Stimulated activated CD8-positive, alpha-beta memory T cell treated with anti-CD3 and anti-CD28 coated beads, Interleukin-7, amount 100 ng/mL, for 4 hours (primary cell): ENCODE data around the gene EPHB3.
"Not testable (repeated sequence)": the region's sequence is repeated elsewhere in the genome, so short reads cannot be mapped to it uniquely, and the experiment has no call there.

Experiments
- DNase-seq, 2 donors: peaks; one replicate each; pipeline ENCODE4 v3.0.0-alpha.2; 2020; ENCODE audit warnings: low read depth in 2 of 2

Gene EPHB3

DNA sequence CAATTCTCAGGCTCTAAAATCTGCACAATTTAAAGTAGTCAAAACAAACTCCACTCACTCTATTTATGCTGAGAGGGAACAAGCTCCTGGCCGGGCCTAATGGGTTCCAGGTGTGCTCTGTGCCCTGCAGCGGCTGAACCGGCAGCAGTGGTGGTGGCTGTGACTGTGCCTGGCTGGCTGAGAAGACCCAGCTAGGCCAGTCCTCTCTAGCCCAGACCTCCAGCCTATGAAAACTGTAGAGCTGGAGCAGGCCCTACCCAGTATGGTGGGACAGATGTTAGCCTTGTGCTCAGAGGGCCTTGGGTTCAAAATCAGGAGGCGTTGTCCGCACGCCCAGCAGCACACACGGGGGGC is 37.0 kb downstream of the EPHB3 start:
- no peak for DNase-seq

DNA sequence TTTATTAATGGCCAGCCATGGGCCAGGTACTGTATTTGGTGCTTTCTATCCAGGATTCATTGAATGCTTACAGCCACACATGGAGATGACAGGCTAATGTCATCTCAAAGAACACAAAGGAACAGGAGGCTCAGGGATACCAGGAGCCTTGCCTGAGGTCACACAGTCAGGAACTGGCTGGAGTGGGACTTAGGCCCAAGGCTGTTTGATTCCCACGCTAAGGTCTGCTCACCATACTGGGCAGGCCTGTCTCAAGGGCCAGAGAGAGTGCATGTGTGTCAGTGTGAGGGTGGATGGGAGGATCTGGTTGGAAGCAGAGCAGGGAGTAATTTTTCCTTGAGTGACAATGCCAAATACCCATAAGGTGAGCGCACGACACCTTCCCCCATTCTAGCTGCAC is 37.6 kb downstream of the EPHB3 start:
- DNase-seq = no peak

DNA sequence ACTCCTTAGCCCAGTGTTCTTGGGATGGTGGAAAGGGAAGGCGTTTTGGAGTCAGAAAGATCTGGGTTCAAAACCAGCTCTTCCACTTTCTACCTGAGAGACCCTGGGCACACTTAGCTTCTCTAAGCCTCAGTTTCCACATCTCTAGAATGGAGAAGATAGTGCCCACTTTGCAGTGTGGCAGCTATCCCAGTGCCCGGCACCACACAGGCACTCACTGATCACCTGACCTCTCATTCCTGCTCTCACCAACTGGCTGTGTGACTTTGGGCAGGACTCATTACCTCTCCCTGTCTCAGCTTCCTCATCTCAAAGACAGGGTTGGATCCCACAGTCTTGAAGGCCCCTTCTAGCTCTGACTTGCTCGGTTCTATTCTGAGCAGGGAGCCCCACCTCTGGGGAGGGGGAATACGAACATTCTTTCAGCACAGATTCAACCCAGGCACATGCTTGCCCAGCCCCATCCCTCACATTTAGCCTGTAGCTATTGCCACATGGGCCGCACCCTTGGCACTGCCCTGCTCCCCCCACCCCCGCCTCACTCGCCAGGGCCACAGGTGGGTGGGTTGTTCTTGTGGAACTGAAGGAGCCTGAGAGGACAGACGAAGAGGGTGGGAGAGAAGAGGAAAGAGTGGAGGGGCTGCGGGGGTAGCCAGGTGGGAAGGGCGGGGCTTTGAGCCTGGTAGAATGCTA is 39.2 kb downstream of the EPHB3 start:
- no peak for DNase-seq

DNA sequence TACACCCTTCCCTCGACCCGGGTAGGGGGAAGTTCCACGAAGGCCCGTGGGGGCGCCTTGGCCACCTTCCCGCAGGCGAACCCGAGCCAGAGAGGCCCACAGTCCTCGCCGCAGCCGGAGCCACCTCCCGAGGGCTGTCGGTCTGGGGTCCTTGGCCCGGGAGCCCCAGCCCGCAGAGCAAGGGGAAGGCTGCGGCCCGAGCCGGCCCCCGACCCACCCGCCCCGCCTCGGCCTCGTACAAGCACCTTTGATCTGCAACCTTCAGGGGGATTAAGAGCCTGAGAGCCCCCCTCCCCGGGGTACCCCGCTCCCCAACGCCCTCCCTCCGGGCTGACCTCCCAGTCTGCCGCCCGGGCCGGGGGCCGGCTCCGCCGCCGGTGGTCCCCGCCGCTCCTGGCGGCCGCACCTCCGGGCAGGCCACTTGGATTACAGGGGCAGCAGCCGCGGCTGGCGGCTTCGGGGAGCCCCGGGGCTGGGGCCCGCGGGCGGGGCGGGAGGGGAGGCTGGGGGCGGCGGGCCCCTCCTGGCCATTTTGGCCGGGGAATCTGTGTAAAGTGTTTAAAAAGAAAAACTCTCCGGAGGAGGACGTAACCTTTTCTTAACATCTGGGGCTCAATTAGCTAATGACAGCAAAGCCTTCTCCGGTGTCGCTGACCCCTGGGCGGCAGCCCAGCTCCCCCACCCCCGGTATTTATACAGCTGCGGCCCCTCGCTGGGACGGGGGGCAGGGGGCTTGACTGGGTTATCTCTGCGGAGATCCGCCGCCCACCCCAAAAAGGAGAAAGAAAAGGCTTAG is 40.2 kb downstream of the EPHB3 start:
- DNase-seq = no peak

DNA sequence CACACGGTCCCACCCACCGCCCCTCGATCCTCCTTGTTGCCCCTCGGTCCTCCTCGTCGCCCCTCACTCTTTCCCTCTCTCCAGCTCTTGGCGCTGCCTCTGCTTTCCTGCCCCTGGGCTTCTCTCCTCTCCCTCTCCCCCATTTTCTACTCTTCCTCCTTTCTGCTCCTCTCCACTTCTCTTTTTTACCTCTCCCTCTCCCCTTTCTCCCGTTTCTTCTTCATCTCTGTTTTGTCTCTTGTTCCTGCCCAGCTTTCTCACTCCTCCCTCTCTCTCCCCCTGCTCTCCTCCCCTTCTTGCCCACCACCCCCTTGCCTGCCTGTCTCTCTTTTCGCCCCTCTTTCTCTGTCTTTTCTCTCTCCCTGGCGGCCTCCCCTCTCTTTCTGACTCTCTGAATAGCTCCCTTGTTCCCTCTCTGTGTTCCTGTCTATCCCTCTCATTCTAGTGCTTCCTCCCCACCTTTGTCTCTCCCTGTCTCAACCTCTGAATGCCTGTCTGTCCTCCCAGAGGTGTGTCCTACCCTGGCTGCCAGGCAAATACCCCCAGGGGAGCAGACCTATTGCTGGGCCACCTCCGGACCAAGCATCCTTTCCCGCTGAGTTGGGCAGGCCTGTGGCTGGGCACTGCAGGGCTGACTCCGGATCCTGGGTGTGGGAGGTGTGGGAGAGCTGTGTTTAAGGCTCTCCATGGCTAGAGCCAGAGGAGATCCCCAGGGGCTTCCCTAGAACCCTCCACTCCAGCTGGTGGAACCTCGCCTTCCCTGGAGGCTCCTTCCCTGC is 41.0 kb downstream of the EPHB3 start:
- DNase-seq = no peak

DNA sequence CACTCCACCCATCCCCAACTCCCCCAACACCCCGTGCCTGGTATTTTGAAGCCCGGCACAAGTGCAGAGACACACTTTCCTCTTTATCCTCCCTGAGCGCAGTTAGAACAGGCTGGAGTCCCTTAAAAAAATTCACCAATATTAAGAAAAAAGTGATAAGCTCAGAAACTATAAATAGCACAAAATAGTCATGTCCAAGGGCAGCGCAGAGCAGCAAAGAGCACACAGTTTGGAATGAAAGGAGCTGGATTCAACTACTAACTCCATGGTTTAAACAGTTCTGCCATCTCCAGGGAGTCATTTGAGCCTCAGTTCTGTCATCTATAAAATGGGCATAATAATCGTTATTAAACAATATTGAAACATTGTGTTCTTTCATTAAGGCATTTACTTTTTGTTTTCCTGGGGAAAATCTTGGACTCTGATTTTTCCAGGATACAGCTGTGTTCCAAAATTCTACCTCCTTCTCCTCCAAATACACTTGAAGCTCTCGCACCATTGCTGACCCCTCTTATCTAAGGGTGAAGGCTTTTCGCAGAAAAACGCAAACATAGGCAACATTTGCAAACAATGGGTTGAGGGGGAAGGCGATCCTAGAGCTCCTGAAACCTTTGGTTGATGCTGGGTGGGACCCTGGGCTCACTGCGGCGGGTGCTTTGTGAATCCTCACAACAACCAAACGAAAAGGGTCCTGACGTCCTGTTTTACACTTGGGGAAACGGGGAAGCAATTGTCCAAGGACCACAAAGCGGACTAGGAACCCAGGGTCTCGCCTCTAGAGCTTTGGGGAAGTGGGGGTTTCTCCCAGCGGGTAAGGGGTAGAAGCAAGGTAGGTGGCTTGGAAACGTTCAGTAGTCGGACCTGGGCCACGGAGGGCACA is 41.8 kb downstream of the EPHB3 start:
- no peak for DNase-seq

DNA sequence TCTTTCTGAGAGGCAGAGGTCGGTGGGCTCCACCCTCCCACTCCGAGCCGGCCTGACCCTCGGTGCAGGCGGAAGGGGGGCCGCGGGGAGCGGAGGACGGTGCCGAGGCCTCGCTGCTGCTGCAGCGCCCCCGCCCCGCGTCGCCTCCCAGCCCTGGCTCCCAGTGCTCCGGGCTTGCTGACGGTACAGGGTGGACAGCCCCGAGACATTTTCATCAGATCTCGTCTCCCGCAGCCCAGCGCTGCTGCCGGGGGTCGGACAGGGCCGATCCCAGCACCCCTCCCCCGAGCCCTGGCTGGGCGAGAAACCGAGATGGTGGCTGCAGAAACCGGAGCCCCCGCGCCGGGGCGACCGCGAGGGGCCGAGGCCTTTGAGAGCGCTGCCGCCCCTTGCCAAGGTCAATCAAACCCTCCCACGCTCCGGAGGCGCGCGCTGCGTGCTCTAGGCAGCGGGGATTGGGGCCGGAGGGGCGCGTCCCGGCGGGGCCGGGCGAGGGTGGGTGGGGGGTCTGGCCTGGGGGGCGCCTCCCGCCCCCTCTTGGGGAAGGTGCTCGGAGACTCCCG is 42.5 kb downstream of the EPHB3 start:
- no peak for DNase-seq

DNA sequence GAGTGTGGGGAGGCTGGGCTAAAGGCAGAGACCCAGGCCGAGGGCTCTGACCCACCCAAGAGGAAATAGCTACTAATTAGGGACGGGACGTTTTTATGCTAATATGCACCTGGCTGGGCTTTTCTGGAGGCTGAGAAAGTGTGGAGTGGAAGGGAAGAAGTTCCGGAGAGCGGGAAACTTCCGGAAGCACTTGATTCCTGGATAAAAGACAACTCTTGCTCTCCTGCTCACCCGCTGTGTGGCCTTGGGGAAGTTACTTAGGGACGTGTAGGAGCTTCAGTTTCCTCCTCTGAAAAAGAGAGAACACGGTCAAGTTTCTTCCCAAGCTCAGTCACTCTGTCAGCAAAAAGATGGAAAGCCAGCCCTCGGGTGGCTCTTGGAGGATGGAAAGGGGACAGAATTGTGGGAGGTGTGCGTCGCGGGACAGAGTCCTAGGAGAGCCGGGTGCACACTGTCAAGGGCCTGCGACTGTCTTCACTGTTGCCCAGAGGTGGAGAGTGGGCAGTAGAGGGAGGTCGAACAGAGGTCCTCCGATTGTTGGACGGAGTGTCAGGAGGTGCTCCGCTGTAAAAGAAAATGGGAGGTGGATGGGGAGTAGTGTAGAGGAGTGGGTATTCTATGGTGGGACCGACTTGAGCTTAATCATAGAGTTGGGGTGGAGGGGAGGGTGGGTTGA is 43.2 kb downstream of the EPHB3 start:
- DNase-seq = no peak

DNA sequence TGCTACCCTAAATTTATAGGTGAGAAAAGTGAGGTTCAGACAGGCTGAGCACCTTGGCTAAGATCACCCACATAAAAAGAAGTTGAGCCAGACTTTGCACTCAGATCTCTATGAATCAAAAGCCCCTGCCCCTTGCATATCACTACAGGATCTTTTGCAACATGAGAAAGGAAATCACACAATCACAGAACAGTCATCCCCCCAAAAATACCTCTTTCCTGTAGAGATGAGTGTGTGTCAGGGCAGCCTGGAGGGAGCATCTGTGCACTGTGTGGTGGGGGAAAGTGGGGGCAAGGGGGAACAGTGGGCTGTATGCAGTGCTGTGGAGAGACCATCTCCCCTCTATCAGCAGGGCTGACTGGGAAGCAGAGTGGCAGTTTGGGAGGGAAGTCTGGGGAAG is 46.6 kb downstream of the EPHB3 start:
- DNase-seq = peak in 1 of 2 donors; percentile 4

DNA sequence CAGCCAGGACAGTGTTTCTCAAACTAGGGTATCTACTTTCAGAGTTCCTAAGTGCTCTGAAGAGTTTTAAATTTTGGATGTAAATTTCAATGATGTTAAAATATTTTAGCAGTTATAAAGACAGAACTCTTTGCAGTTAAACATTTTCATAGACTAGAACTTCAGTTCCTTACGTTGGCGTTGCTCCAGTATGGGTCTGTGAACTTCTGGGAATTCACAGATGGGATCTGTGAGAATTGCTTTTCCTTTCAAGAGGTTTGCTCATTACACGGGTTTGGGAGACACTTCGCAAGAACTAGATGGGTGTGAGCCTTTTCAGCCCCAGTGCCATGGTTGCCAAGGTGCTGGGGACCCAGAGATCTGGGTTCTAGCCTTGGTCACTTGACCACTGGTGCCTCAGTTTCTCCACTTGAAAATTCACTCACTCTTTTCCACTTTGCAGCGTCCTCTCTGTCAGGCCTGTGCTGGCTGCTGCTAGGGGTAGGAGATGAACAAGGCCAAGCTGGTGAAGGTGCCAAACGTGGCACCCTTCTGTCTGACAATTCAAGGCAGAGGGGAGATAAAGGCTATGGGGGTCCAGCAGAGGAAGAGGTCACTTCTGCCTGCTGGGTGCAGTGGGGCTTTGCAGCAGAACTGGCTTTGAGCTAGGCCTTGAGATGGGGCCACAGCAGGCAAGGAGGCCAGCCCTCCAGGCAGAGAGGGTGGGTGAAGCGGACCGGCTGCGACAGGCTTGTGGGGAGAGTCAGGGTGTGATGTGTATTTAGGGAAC is 48.1 kb downstream of the EPHB3 start:
- no peak for DNase-seq

DNA sequence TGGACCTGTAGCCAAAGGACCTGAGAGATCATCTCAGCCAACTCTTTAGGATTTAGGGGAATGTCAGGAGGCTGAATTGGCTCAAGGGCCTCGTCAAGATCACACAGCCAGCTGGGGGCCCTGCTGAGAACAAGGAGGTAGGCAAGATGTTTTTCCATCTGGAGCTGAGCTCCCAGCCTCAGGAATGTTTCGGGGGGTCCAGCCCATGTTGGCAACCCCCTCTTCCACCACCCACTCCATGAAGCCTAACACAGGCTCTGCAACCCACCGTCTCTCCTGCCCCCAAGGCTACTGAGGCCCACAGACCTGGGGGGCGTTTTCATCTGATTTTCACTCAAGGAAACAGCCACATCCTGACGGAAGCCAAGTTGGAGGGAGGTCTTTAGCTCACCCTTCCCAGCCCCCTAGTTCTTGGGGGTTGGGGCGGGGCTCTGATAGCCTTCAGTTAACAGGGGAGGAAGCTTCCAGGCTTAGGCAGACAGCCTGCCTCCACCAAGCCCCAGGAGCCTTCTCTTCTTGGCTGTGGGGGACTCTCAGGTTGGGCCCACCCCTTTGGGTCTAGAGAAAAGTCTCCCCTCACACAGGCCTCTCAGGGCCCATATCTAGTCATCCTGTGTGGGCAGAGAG is 48.8 kb downstream of the EPHB3 start:
- DNase-seq = no peak

DNA sequence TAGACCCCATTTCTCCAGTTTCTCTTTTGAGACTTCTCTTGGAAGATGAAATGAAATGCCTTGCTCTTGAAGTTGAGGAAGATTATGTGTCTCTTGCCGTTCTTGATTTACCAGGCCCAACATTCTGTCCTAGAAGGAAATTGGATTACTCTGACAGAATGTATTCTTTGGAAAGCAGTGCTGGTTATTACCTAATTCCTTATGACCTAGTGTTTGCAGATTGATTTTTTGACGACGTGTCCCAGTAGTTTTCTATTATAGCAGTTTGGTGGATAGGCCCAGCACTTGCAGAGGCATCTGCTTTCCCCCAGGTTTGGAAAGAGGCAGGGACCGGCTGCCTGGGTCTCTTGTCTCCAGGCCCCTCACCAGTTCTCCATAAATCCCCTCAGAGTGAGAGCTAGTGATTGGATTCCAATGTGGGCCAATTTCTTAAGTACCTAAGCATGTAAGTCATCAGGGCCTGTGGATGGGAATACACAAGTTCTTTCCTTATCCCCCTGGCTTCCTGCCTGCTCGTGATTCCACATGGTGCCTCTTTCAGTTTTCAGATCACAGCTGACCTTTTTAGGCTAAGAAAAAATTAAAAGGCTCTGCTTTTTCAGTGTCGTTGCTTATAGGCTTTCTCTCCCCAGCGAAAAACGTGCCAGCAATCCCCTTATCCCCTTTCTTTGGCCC is 50.2 kb downstream of the EPHB3 start:
- no peak for DNase-seq

DNA sequence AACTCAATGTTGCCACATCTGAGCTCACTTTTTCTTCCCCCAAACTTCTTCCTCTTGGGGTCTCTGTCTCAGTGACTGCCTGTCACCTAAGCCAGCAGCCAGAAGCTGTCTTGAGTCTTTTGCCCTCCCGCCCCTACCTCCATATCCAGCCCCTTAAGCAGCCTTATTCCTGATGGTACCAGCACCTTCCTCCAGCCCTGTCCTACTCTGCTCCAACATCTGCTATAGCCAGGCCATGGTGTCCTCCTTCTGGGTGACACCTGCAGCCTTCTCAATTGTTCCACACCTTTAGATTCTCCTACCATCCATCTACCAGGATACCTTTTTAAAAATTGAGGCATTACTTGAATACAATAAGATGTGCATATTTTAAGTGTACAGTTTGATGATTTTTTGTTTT is 53.8 kb downstream of the EPHB3 start:
- DNase-seq = no peak

DNA sequence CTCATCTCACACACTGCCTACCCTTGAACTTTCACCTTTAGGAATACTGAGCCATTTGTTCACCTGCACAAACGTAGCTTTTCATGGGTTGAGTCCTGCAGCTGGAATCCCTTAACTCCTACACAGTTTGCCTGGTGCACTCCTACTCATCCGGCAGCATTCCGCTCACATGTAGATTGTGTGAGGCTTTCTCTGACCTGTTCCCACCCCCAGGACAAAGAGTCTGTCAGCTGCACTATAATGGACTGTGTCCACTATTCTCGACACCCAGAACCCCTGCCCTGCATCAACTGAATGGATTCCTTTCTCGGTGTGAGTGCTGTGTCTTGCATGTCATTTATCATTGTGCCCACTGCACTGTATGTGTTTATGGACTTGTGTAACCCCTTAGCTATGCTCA is 54.9 kb downstream of the EPHB3 start:
- no peak for DNase-seq

DNA sequence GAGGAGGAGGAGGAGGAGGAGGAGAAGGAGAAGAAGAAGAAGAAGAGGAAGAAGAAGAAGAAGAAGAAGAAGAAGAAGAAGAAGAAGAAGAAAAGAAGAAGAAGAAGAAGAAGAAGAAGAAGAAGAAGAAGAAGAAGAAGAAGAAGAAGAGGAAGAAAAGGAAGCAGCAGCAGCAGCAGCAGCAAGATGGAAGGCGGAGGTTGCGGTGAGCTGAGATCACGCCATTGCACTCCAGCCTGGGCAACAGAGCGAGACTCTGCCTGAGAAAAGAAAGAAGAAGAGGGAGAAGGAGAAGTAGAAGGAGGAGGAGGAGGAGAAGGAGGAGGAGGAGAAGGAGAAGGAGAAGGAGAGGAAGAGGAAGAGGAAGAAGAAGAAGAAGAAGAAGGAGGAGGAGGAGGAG is 55.7 kb downstream of the EPHB3 start:
- DNase-seq = not testable (repeated sequence)

DNA sequence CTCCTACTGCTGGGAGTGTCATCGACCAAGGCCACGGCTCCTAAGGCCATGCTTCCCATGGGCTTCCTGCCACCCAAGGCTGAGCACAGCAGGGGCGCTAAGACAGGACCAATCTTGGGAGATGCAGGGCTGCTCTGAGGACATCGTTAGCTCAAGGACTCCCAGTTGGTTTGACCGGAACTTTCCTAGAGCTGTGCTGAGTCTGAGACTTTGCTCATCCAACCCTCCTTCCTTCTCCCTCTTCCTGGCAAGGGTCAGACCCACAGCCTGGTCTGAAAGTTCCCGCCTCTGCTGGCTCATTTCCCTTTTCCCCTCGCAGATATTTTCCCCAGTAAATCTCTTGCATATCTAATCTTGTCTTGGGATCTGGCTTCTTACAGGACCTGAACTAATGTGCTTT is 57.2 kb downstream of the EPHB3 start:
- no peak for DNase-seq

DNA sequence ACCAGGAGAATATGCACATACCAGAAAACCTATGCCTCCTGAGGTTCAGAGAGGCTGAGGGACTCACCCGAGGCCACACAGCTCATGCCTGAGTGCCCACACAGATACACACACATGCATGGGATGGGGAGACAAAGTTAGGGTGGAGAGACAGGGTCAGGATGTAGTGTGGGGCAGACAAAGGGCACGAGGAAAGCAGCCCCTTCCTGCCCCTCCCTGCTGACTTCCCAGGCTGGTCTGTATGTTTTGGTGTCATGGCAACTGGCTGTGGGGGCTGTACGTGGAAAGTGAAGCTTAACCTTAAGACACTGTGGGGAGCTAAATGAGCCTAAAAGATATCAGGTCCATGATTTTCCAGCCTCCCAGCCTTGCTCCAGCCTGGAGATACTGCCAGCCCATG is 57.8 kb downstream of the EPHB3 start:
- no peak for DNase-seq

DNA sequence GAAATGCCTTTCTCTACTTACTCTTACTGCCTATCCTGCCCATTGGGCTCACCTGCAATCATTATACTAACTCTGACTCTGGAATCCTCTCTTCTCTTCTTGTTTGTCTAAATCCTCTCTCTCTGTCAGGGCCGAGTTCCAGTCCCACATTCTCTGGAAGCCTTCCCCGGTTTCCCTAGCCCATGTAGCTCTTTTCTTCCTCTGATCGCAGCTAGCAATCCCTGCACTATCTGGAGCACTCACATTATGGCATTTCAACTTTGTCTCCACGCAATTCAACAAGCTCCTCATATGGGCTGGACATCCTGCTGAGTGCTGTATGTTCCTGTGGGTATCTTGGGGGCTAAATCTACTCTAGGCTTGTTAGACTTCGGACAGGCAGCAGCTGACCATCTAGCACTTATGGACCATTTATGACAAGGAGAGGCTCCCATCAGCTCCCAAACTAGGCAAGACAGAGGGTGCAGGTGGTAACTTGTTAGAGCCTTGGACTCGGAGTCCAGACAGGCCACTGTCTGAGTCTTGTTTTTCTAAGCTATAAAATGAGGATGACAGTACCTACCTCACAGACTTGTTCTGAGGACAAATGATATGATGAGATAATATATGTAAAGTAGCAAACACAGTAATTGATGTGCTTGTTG is 58.3 kb downstream of the EPHB3 start:
- no peak for DNase-seq
